CD14-positive monocyte (primary cell): ENCODE measurements around the gene NPW. TPM values are rescaled to one million over a fixed set of nuclear protein-coding genes. Genes with fewer than 3 reads are reported as not detected.

Experiments used
- DNase-seq, 3 donors: peaks; one replicate each; pipeline ENCODE4 v3.0.0-alpha.2; 2011 to 2022
- H2AFZ ChIP-seq: 2 replicates; pipeline ENCODE4 v1.6.0; 2012; ENCODE audit warnings: mild to moderate bottlenecking, low read depth, low read length, inconsistent platforms; ENCODE audit not compliant: insufficient read depth, poor library complexity, severe bottlenecking
- H3K27ac ChIP-seq, 2 donors: 1 replicate in 1 of 2; 2 replicates in 1 of 2; pipeline ENCODE4 v1.5.1; 2012 to 2013; ENCODE audit warnings: low read length in 2 of 2, control low read depth in 1 of 2, inconsistent platforms in 1 of 2, low read depth in 1 of 2, mild to moderate bottlenecking in 1 of 2
- H3K27me3 ChIP-seq, 2 donors: one replicate each; pipeline versions ENCODE4 v1.6.0 to v1.6.1; 2011 to 2013; ENCODE audit warnings: low read length in 2 of 2; ENCODE audit not compliant: control insufficient read depth in 2 of 2, insufficient read depth in 2 of 2
- H3K36me3 ChIP-seq, 2 donors: replicated peaks in 1 of 2; 1 replicate in 1 of 2; 2 replicates in 1 of 2; pipeline versions ENCODE4 v1.5.1 to v1.6.1; 2012 to 2013; ENCODE audit warnings: low read length in 2 of 2, control low read depth in 1 of 2, inconsistent platforms in 1 of 2, mild to moderate bottlenecking in 1 of 2; ENCODE audit not compliant: insufficient read depth in 2 of 2, control insufficient read depth in 1 of 2
- H3K4me1 ChIP-seq, 2 donors: 1 replicate in 1 of 2; 2 replicates in 1 of 2; pipeline versions ENCODE4 v1.5.1 to v1.6.1; 2012 to 2013; ENCODE audit warnings: low read length in 2 of 2, control low read depth in 1 of 2, inconsistent platforms in 1 of 2, mild to moderate bottlenecking in 1 of 2, moderate library complexity in 1 of 2; ENCODE audit not compliant: insufficient read depth in 2 of 2, control insufficient read depth in 1 of 2
- H3K4me2 ChIP-seq: replicated peaks from 2 replicates; pipeline ENCODE3; 2012; ENCODE audit warnings: low read length, moderate library complexity, mild to moderate bottlenecking; ENCODE audit not compliant: poor library complexity, severe bottlenecking; ENCODE audit errors: extremely low read depth
- H3K4me3 ChIP-seq, 3 experiments: fragments of 200-600 bp in 1 of 3; sonication (generic) in 1 of 3; replicated peaks in 1 of 3; 1 replicate in 2 of 3; 2 replicates in 1 of 3; pipeline ENCODE4 v1.5.1; 2011 to 2013; ENCODE audit warnings: low read length in 3 of 3, mild to moderate bottlenecking in 3 of 3, control low read depth in 2 of 3, low read depth in 2 of 3, inconsistent platforms in 1 of 3, moderate library complexity in 1 of 3
- H3K79me2 ChIP-seq: 2 replicates; pipeline ENCODE4 v1.6.0; 2012; ENCODE audit warnings: mild to moderate bottlenecking, control low read depth, inconsistent platforms, low read length, moderate library complexity; ENCODE audit not compliant: insufficient read depth
- H3K9ac ChIP-seq: 2 replicates; pipeline ENCODE4 v1.6.0; 2017; ENCODE audit warnings: low read length, mild to moderate bottlenecking; ENCODE audit not compliant: insufficient read depth, poor library complexity, severe bottlenecking
- H3K9me3 ChIP-seq, 2 donors: replicated peaks in 1 of 2; 1 replicate in 1 of 2; 2 replicates in 1 of 2; pipeline versions ENCODE4 v1.5.1 to v1.6.1; 2012 to 2013; ENCODE audit warnings: low read length in 2 of 2, control low read depth in 1 of 2; ENCODE audit not compliant: control insufficient read depth in 1 of 2, insufficient read depth in 1 of 2
- H4K20me1 ChIP-seq: 2 replicates; pipeline ENCODE4 v1.6.0; 2012; ENCODE audit warnings: mild to moderate bottlenecking, low read length, control low read depth, moderate library complexity; ENCODE audit not compliant: insufficient read depth
- H3K27ac Mint-ChIP-seq, 7 donors: one replicate each; pipeline ENCODE4 v1.8.0; 2020; ENCODE audit warnings: mild to moderate bottlenecking in 7 of 7, mixed read lengths in 7 of 7, moderate library complexity in 6 of 7, inconsistent platforms in 2 of 7
- H3K27me3 Mint-ChIP-seq, 3 donors: one replicate each; pipeline ENCODE4 v1.8.0; 2021 to 2022; ENCODE audit warnings: low read depth in 3 of 3, mild to moderate bottlenecking in 3 of 3, mixed read lengths in 3 of 3, moderate library complexity in 3 of 3, inconsistent platforms in 1 of 3
- H3K36me3 Mint-ChIP-seq, 2 donors: one replicate each; pipeline ENCODE4 v1.8.0; 2020; ENCODE audit warnings: mixed read lengths in 2 of 2, inconsistent platforms in 1 of 2, mild to moderate bottlenecking in 1 of 2
- H3K4me1 Mint-ChIP-seq: one replicate; pipeline ENCODE4 v1.8.0; 2020; ENCODE audit warnings: mild to moderate bottlenecking, mixed read lengths
- H3K4me3 Mint-ChIP-seq, 2 donors: one replicate each; pipeline ENCODE4 v1.8.0; 2020; ENCODE audit warnings: mild to moderate bottlenecking in 2 of 2, mixed read lengths in 2 of 2, moderate library complexity in 1 of 2
- H3K9me3 Mint-ChIP-seq, 7 donors: one replicate each; pipeline ENCODE4 v1.8.0; 2020 to 2022; ENCODE audit warnings: mixed read lengths in 7 of 7, mild to moderate bottlenecking in 6 of 7, moderate library complexity in 6 of 7, inconsistent platforms in 2 of 7
- WGBS: methylation state at CpG from one replicate; pipeline ENCODE4 v1.1.5; 2013; ENCODE audit warnings: missing lambda C conversion rate; ENCODE audit not compliant: insufficient coverage; 5-methylcytosine and 5-hydroxymethylcytosine counted together
- intact Hi-C, 2 donors: fragments of 100-400 bp; cut with micrococcal nuclease; formaldehyde crosslinking; loops; one replicate each; pipeline versions ENCODE4 v1.15.0 to v1.15.1; 2023
- polyA plus RNA-seq, 3 donors: library from polyadenylated mRNA; depleted of rRNA in 1 of 3; unstranded in 2 of 3; stranded (reverse) in 1 of 3; fragments of 300-500 nt in 2 of 3; fragments of >200 nt in 1 of 3; fragmentation: Illumina TruSeq in 2 of 3; gene quantifications; 1 replicate in 2 of 3; 2 replicates in 1 of 3; pipeline ENCODE4 v1.2.3, GENCODE V29; 2012 to 2021
- TF ChIP-seq, protein P1 (sequence below): fragments of 200-600 bp; IDR thresholded peaks from one replicate; pipeline ENCODE4 v1.8.0; 2022; ENCODE audit warnings: antibody characterized with exemption, mild to moderate bottlenecking

The NPW gene
- polyA plus RNA-seq, 3 donors: not detected

DNA sequence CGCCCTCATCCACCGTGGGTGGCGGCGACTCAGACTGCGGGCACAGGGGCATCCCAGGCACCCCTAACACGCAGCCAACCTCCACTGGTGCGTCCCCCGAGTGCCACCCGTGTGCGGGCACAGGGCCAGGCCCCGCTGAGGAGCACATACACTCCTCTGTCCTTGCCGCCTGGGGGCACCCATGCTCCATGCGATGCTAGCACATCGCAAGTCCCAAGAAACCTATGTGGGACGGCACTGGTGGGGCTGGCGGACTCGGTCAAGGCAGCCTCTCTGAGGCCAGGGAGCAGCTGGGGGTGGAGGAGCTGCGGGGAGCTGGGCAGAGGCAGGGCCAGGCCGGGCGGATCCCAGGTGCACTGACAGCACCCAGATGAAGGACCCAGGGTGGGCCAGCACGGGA, 13.9 kb upstream of the NPW start:
- no peak overlapping the region for H2AFZ ChIP-seq
- Mint-ChIP-seq H3K4me3 (no peak overlapping the region), H3K4me1 (peaks cover 50% of the 10 kb centered on the region), H3K27me3 (peaks cover 0 to 1% (median 0%) of the 10 kb centered on the region in 3 donors), H3K27ac (peak overlapping the region in 1 of 7 donors; percentile 23), H3K9me3 (peaks cover 0 to 2% (median 0%) of the 10 kb centered on the region in 7 donors), H3K36me3 (peaks cover 20 to 29% of the 10 kb centered on the region in 2 donors)
- peaks cover 26 to 29% of the 10 kb centered on the region in 2 donors for H3K36me3 ChIP-seq
- H3K9me3 ChIP-seq: no peaks in the 10 kb centered on the region
- peaks cover 60% of the 10 kb centered on the region for H3K79me2 ChIP-seq
- H3K4me2 ChIP-seq: no peak overlapping the region
- H3K4me3 ChIP-seq: no peak overlapping the region
- H4K20me1 ChIP-seq: peaks cover 67% of the 10 kb centered on the region
- intact Hi-C loops: loop anchor here (5.0 to 10.0 kb wide), 4 partner anchors 42 to 249 kb away; partner anchors contain the start of genes ECI1 (in 1 of the 2), NTHL1 (in 1 of the 2) and TSC2 (in 1 of the 2)
- TF ChIP-seq, protein P1, sequence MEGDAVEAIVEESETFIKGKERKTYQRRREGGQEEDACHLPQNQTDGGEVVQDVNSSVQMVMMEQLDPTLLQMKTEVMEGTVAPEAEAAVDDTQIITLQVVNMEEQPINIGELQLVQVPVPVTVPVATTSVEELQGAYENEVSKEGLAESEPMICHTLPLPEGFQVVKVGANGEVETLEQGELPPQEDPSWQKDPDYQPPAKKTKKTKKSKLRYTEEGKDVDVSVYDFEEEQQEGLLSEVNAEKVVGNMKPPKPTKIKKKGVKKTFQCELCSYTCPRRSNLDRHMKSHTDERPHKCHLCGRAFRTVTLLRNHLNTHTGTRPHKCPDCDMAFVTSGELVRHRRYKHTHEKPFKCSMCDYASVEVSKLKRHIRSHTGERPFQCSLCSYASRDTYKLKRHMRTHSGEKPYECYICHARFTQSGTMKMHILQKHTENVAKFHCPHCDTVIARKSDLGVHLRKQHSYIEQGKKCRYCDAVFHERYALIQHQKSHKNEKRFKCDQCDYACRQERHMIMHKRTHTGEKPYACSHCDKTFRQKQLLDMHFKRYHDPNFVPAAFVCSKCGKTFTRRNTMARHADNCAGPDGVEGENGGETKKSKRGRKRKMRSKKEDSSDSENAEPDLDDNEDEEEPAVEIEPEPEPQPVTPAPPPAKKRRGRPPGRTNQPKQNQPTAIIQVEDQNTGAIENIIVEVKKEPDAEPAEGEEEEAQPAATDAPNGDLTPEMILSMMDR: peak; percentile 65
- peaks cover 38 to 64% of the 10 kb centered on the region in 2 donors for H3K4me1 ChIP-seq
- WGBS: 34% methylated on average over 20 of the region's 21 CpGs
- no peaks in the 10 kb centered on the region for H3K27me3 ChIP-seq
- peak in 2 of 3 donors; percentile 33 to 41 for DNase-seq
- no peak overlapping the region for H3K27ac ChIP-seq
- no peak overlapping the region for H3K9ac ChIP-seq

DNA sequence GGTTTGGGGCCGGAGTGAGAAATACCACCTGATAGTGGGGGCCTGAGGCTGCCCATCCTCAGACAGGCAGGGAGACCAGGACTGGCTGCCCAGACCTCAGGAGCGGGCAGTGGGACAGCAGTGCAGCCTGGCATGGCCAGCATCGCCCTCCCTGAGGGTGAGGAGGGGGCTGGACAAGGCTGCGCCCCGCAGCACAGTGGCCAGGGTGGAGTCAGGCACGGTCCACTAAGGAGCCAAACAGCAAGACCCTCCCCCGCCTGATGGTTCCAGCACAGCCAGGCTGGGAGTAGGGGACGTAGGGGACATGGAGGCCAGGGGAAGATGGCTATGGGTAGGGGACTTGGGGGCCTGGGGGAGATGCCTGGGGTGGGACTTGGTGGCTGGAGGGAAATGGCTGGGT, 13.3 kb upstream of the NPW start:
- no peaks in the 10 kb centered on the region for H3K9me3 ChIP-seq
- peaks cover 60% of the 10 kb centered on the region for H3K79me2 ChIP-seq
- H3K4me1 ChIP-seq: peaks cover 40 to 67% of the 10 kb centered on the region in 2 donors
- H3K27ac ChIP-seq: no peak overlapping the region
- no peak overlapping the region for H2AFZ ChIP-seq
- peaks cover 67% of the 10 kb centered on the region for H4K20me1 ChIP-seq
- 93% methylated on average over 6 of the region's 8 CpGs for WGBS
- H3K9me3 Mint-ChIP-seq: peaks cover 0 to 2% (median 0%) of the 10 kb centered on the region in 7 donors
- H3K4me2 ChIP-seq: no peak overlapping the region
- no peak for DNase-seq
- TF ChIP-seq, protein P1: no peak
- H3K27ac Mint-ChIP-seq: peak overlapping the region in 1 of 7 donors; percentile 75
- peaks cover 22 to 23% of the 10 kb centered on the region in 2 donors for H3K36me3 ChIP-seq
- H3K4me1 Mint-ChIP-seq: peaks cover 50% of the 10 kb centered on the region
- H3K4me3 Mint-ChIP-seq: no peak overlapping the region
- H3K4me3 ChIP-seq: no peak overlapping the region
- H3K36me3 Mint-ChIP-seq: peaks cover 14 to 22% of the 10 kb centered on the region in 2 donors
- intact Hi-C loops: loop anchor here (5.0 to 10.0 kb wide), 4 partner anchors 41 to 248 kb away; partner anchors contain the start of genes ECI1 (in 1 of the 2), NTHL1 (in 1 of the 2) and TSC2 (in 1 of the 2)
- no peak overlapping the region for H3K9ac ChIP-seq
- no peaks in the 10 kb centered on the region for H3K27me3 ChIP-seq
- H3K27me3 Mint-ChIP-seq: peaks cover 0 to 1% (median 0%) of the 10 kb centered on the region in 3 donors
